GM19043 (cell line): ENCODE data around the gene TOB2.
"Not testable (repeated sequence)": the region's sequence is repeated elsewhere in the genome, so short reads cannot be mapped to it uniquely, and the experiment has no call there.

ENCODE experiments used
- ATAC-seq: cut with Tn5 transposase; IDR thresholded peaks from one replicate; pipeline ENCODE4 v1.9.1; 2021; ENCODE audit warnings: low read depth; ENCODE audit not compliant: unreplicated experiment

The TOB2 gene

GRCh38 chr22:41468381-41469217 lies 22.0 kb upstream of the TOB2 start, which contains the start of the genes ACO2 and PHF5A:
ACO2 (plus strand) TSS chr22:41469117; CDS start chr22:41469147, 30 bp downstream.
PHF5A (minus strand) TSS chr22:41468692; CDS start chr22:41468653, 39 bp downstream.
- ATAC-seq, result peak; percentile 84

DNA sequence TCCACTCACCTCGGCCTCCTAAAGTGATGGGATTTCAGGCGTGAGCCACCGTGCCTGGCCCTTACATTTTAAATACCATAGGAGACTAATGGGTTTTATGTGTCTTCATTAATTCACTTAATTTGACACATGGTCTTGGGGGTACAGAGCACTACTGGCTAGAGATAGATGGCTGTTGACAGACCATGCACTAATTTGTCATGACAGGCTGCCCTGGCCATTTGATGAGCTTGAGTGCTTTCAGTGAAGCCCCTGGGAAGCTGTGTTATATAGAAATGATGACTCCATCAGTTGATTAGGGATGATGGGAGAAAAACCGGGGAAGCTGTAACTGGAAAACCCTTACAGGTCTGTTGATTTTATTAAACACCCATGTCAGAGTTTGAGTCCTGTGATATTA lies 15.3 kb upstream of the TOB2 start:
- no peak for ATAC-seq

DNA sequence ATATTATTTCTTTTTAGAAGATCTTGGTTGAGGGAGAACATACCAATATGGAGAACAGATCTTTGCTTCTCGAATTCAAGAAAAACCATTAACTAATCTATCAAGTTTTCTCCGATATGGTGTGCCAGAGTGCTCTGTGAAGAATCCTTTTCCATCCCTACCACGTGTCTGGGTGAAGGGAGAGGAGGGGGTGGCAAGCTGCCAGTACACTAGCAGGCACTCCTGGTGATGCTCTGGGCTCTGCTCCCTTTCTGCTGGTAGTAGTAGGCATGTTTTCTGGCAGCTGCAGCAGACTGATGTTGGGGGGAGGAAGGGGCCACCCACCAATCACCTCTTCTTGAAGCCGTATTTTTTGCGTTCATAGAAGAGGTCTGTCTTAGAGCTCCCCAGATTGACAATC lies 13.5 kb upstream of the TOB2 start:
- ATAC-seq, result not testable (repeated sequence)

- ATAC-seq, result no peak
These were observed 12.8 kb upstream of the TOB2 start for GRCh38 chr22:41459431-41459830.

DNA sequence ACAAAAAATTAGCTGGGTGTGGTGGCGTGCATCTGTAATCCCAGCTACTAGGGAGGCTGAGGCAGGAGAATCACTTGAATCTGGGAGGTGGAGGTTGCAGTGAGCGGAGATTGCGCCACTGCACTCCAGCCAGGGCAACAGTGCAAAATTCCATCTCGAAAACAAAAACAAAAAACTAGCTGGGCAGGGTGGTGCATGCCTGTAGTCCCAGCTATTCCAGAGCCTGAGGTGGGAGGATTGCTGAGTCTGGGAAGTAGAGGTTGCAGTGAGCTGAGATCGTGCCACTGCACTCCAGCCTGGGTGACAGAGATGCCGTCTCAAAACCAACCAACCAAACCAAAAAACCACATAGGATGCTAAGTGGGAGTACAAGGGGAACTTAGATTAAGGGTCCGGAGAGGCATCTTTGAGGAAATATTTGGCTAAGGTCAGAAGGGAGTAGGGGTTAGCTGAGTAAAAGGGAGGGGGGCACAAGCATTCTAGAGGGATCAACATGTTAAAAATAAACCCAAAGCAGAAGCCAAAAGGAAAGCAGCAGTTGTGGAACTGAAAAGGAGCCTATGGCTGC lies 11.6 kb upstream of the TOB2 start:
- ATAC-seq, result no peak

DNA sequence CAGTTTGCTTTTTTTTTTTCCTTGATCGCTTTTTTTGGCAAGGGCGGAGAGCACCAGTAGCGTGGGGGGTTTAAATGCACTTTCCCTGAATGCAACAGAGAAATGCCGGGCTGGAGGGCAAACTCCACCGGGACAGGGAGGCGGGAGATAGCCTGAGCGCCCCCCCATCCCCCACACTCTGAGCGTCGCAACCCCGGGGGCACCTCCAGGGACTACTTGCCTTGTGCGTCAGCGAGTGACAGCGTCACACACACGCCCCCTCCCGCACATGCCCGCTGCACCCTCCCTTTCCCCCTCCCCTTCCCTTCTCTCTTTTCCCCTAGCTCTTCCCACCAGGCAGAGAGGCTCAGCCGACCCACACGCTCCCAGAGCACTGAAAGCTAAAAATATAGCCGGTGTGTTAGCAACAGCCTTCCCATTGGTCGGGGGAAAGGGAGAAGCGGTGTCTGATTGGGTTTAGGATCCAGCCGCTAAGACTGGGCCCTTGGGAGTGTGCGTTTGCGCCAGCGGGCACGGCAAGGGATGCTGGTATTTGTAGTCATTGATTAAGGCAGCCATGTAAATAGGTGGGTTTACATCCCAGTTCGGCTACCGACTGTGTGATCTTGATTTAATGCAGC lies 1.7 kb upstream of the TOB2 start:
- peak; percentile 48 for ATAC-seq

DNA sequence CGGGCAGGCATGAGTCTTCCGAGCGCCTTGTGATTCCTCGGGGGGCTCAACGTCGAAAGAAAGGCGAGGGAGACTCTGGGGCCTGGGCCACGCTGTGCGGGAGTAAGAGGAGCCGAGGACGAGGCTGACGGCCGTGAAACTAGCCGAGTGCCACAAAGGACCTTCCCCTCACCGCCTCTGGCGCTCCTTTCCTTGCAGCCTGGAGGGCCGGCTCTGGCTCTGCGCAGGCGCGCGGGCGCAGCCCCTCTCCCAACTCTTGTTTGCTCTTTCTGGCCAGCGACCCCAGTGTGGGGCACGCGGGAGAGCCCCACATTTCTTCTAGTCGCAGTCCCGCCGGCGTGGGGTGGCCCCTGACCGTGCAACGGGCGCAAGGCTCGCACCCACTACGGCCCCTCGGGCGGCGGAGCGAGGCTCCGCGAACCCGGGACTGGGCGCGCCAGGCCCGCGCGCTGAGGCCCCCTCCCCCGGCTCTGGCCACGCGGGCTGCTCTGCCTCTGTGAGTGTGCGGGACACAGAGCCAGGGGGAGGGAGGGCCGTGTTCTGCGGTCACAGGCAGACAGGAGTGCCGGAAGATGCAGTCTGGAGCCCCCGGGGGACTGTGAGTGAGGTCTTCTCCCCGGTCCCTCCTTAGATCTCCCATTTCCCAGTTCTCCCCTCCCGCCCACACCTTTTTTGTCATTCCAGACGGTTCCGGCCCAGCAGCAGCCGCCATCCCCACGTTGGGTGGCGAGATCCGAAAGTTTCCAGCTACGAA lies 1.0 kb upstream of the TOB2 start:
- ATAC-seq, result no peak

GRCh38 chr22:41446057-41446501 lies 522 bp downstream of the TOB2 start:
- no peak for ATAC-seq

DNA sequence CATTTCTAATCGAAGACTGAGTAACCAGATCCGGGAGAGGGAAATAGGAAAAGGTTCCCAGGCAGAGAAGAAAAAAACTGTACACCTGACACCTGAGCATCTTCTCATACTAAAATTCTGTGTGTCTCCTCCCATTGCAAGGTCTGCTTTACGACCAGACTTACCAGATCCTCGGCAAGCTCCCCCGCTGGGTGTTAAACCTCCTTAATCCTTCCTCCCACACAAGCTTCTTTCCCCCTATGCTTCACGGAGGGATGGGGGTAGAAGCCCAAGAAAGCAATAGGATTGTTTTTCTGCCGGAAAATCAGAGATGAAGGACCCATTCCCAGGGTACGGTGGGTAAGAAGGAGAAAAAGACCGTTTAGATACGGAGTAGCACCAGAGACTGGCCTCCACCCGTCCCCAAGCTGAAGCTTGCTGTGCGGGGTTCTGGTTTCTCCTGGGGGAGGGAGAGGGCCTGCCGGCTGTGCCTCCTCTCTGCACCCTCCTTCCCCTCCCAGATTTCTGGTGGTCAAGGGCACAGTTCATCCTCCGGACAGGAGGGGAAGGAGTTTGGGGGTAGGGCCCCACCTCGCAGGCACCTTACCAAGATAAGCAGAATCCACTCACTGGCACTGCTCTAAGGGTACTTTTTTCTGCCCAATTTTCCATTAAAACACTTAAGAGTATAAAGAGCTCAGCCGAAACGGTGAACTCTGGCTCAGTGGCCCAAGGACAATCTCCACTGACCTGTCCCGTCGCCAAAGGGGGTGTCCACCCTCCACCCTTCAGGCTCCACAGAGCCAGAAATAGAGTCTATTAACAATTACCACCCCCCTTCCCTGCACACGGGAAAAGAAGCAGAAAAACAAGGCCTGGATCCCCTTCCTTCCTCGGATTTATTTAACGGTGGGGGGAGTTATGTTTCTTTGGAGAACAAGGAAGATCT lies 1.2 kb downstream of the TOB2 start:
- ATAC-seq, result no peak

DNA sequence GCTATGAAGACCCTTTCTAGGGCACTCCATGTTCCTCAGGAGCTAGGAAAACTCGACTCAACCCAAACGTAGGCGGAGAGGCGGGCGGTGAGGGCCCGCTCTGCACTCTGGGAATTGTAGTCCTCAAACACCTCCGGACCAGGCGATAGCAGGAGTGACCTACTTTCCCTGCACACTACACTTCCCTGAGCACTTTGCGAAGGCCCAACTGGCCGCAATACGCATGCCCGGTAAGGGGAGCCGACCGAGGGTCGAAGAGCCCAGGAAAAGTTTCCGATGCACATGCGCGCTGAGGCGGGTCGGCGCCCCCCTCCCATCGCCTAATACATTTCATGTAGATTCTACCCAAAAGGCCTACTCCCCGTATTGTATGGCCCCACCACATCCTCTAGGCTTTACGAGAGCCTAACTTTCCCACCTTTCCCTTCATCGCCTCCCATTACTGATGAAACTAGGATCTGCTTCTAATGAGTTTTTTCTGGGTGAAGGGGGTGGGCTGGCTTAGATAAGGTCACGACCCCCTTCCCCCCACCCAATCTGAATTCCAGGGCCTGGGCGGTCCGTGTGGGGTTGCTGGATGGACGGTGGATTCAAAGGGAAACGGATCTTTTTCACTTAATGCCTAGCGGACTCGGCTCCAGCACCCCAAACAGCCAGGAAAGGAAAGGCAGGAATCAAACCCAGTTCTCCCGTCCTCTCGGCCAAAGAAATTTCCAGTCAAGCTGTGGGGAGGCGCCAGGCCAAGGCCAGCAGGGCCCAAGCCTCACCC lies 2.1 kb downstream of the TOB2 start:
- peak; percentile 52 for ATAC-seq

DNA sequence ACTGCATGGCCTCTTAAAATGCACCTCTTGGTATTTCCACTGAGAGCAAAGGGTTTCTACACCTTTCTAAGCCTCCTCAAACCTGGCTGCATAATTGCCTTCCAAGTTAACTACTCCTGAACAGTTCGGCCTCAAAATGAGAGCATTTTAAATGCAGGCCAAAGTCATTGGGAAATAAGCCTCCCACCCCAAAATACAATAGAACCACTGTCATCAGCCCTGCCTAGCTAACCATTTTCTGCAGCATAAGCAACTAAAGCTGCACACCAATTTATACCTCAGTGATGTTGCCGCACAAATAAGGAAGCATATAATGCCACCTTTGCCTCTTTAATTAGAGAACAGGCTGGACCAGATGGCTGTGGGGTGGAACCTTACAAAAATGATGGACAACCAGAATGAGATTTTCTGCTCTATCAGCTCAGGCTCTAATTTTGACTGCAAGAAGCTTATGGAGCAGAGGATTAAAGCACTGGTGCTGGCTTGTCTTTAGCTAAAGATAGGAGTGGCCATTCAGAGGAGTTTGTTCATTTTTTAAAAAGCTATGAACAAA lies 4.3 kb downstream of the TOB2 start:
- ATAC-seq, result no peak

- ATAC-seq, result not testable (repeated sequence)
These were observed 6.1 kb downstream of the TOB2 start for GRCh38 chr22:41440511-41440910.

DNA sequence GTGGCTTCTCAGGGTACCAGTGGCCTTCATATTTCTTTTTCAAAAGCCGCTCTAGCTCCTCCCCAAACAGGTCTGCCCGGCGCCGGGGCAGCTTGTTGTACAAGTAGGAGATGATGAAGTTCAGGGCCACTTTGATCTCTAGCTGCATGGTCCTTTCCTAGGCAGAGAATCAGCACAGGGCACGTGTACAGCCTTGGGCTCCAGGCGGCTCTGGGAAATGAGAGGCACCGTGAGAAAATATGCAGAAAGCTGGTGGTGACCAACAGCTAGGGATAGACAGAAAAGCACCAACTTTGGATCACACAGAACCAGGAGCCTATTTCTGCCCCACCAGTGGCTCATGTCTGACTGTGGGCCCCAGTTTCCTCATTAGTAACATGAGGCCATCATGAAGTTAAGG lies 9.4 kb downstream of the TOB2 start:
- ATAC-seq, result no peak

DNA sequence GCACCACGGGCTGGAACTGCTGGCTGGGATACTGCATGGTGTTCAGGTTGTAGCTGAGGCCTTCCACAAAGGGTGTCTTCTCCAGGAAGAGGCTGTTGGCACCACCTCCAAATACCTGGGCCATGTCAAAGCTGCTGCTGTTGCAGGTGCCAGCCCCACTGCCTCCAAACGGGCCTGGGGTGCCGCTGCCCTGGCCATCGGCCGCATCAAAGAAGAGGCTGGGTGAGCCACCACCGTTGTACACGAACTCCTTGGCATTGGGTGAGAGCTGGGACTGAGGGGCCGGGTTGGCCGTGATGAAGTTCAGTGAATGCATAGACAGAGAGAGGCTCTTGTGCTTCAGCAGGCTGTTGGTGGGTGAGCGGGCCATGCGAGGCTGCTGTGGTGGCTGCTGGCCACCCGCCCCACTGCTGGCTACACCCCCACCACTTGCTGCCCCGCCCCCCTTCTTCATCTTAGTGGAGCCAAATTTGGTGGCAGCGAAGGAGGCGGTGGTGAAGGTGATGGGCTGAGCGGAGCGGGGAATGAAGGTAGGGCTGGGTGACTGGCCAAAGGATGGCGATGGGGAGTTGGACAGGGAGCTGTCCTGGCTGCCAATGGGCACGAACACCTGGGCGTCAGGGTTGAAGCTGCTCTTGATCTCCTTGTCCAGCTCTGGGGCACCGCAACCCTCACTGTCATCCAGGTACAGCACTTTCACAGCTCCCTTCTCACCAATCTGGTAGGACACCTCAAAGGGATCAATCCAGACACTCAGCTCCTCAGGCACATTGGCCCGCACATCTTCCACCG lies 10.1 kb downstream of the TOB2 start:
- no peak for ATAC-seq

DNA sequence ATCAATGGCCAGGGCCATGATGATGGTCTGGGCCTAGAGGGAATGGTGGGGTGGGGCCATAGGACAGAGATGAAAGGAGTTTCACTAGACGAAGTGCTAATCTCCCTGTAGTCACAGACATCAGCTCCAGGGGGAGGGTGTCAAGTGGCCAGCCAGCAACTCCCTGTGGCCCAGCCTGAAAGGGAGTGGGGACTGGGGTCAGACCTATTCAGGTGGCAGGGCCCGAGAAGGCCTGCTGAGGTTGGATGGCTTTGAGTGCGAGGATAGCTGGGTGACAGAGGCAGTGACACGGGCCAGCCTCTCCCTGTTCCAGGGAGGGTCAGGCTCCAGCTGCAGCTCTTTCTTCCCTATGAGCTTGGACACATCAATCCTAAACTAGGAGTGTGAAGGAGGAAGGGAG lies 11.0 kb downstream of the TOB2 start:
- ATAC-seq, result no peak

DNA sequence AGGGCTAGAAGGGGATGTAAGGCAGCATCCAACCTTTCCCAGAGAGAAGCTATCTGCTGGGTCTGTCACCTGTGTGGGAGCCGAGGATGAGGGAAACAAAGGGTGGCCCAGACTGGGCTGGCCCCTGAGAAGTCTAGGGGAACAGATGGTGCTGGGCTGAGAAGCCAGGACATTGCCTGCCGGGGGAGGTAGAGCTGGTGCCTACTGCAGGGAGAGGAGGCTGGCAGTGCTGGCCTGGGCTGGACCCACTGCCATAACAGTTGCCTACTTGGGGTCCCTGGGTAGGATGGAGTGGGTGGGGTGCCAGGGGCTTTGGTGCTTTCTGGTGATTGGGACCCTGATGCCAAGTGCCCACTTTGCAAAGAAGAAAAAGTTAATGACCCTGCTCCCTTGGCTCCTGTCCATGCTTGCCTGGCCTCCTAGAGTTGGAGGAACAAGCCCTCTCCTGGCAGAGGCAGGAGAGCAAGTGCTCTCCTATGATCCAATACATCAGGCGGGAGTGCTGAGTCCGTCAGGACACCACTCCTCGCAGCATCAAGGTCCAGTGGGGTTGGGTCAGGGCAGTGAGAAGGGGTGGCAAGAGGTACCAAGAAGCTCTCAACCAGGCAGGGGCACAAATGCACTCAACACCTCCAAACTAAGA lies 12.1 kb downstream of the TOB2 start:
- ATAC-seq, result not testable (repeated sequence)

- not testable (repeated sequence) for ATAC-seq
These were observed 13.1 kb downstream of the TOB2 start for GRCh38 chr22:41433480-41433879.
